22Rv1 (cell line): ENCODE results near the gene APOBEC3G.

Experiments used
- H3K27ac ChIP-seq: fragments of 450-650 bp; 2 replicates; pipeline ENCODE4 v1.5.1; 2017
- ZFX ChIP-seq: fragments of 450-650 bp; IDR thresholded peaks from 2 replicates; pipeline ENCODE4 v1.6.1; 2017; ENCODE audit warnings: antibody characterized with exemption, borderline replicate concordance
- TF ChIP-seq, protein P1 (sequence below): fragments of 450-650 bp; IDR thresholded peaks from 2 replicates; pipeline ENCODE4 v1.5.1; 2017; ENCODE audit warnings: mild to moderate bottlenecking

Gene APOBEC3G

GRCh38 chr22:39081598-39081997 is 4.5 kb downstream of the APOBEC3G start:
- TF ChIP-seq, protein P1, sequence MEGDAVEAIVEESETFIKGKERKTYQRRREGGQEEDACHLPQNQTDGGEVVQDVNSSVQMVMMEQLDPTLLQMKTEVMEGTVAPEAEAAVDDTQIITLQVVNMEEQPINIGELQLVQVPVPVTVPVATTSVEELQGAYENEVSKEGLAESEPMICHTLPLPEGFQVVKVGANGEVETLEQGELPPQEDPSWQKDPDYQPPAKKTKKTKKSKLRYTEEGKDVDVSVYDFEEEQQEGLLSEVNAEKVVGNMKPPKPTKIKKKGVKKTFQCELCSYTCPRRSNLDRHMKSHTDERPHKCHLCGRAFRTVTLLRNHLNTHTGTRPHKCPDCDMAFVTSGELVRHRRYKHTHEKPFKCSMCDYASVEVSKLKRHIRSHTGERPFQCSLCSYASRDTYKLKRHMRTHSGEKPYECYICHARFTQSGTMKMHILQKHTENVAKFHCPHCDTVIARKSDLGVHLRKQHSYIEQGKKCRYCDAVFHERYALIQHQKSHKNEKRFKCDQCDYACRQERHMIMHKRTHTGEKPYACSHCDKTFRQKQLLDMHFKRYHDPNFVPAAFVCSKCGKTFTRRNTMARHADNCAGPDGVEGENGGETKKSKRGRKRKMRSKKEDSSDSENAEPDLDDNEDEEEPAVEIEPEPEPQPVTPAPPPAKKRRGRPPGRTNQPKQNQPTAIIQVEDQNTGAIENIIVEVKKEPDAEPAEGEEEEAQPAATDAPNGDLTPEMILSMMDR = no peak
- TF ChIP-seq ZFX = no peak
- no peak overlapping the region for H3K27ac ChIP-seq

GRCh38 chr22:39083212-39084165 is 6.4 kb downstream of the APOBEC3G start:
- no peak for TF ChIP-seq ZFX
- TF ChIP-seq, protein P1 = no peak
- no peak overlapping the region for H3K27ac ChIP-seq

- H3K27ac ChIP-seq = no peak overlapping the region
- TF ChIP-seq, protein P1 = no peak
- no peak for TF ChIP-seq ZFX
These were observed 7.6 kb downstream of the APOBEC3G start for GRCh38 chr22:39084666-39085065.

- no peak overlapping the region for H3K27ac ChIP-seq
- no peak for TF ChIP-seq ZFX
- TF ChIP-seq, protein P1 = no peak
These were observed 10.0 kb downstream of the APOBEC3G start for GRCh38 chr22:39087098-39087497.

- H3K27ac ChIP-seq = no peak overlapping the region
- TF ChIP-seq, protein P1 = no peak
These were observed 11.0 kb downstream of the APOBEC3G start for GRCh38 chr22:39087881-39088684.

DNA sequence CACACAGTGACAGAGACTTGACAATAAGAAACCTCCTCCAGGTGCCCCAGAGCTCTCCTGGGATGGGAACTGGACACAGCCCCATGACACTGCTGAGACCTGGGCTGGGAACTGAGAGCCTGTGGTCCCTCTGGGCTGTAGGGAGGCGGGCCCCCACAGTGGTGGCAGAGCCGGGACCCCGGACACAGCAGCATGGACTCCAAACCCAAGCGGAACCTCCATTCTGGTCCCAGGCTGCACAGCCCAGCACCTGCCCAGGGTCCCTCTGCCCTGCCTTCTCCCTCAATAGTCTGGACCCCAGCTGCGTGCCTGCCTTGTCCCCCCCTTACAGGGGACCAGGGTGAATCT is 11.6 kb downstream of the APOBEC3G start:
- H3K27ac ChIP-seq = no peak overlapping the region

More for the DNA sequence above, 11.6 kb downstream of the APOBEC3G start:
- TF ChIP-seq ZFX = no peak
- TF ChIP-seq, protein P1 = no peak
